Activated CD8-positive, alpha-beta T cell treated with anti-CD3 and anti-CD28 coated beads for 36 hours (primary cell): Measurements from ENCODE around the gene SLMAP. TPM values are rescaled to one million over a fixed set of nuclear protein-coding genes. Genes with fewer than 3 reads are reported as not detected.

Experiments used
- ATAC-seq: fragments of 200-7000 bp; cut with Tn5 transposase; one replicate; pipeline ENCODE4 v1.10.0; 2021; ENCODE audit warnings: mild to moderate bottlenecking, moderate library complexity
- CTCF ChIA-PET: fragments of 350-600 bp; sonication (Branson Sonifier 250); formaldehyde crosslinking; loops from one replicate; lab custom pipeline; 2021; ENCODE audit warnings: antibody characterized with exemption; lab: Charles Lee
- POLR2A ChIA-PET: fragments of 350-600 bp; sonication (Branson Sonifier 250); formaldehyde crosslinking; loops from one replicate; lab custom pipeline; 2021; ENCODE audit warnings: antibody characterized with exemption; lab: Charles Lee
- DNase-seq: peaks from one replicate; pipeline ENCODE4 v3.0.0-alpha.2; 2020
- H3K27ac Mint-ChIP-seq: one replicate; pipeline ENCODE4 v1.8.0; 2021; ENCODE audit warnings: mild to moderate bottlenecking, mixed read lengths
- H3K27me3 Mint-ChIP-seq: one replicate; pipeline ENCODE4 v1.8.0; 2021; ENCODE audit warnings: mixed read lengths
- H3K36me3 Mint-ChIP-seq: one replicate; pipeline ENCODE4 v1.8.0; 2021; ENCODE audit warnings: low read depth, mixed read lengths
- H3K4me1 Mint-ChIP-seq: one replicate; pipeline ENCODE4 v1.8.0; 2021; ENCODE audit warnings: low read depth, mixed read lengths
- H3K4me3 Mint-ChIP-seq: one replicate; pipeline ENCODE4 v1.8.0; 2021; ENCODE audit warnings: mild to moderate bottlenecking, moderate library complexity, mixed read lengths
- H3K9me3 Mint-ChIP-seq: one replicate; pipeline ENCODE4 v1.8.0; 2021; ENCODE audit warnings: mixed read lengths
- CTCF ChIP-seq: fragments of 200-600 bp; IDR thresholded peaks from one replicate; pipeline ENCODE4 v1.8.0; 2022; ENCODE audit warnings: antibody characterized with exemption, mild to moderate bottlenecking
- intact Hi-C: fragments of 100-400 bp; cut with micrococcal nuclease; formaldehyde crosslinking; loops from one replicate; pipeline ENCODE4 v1.10.0; 2022
- total RNA-seq, 2 experiments: library from RNA; stranded (reverse); gene quantifications; one replicate each; pipeline ENCODE4 v1.2.3, GENCODE V29; 2021

Gene SLMAP
- total RNA-seq, 2 experiments from 2014 or later = 45.8 to 47.3 TPM

GRCh38 chr3:57937092-57937491 lies 181.0 kb downstream of the SLMAP start:
- no peaks in the 10 kb centered on the region for H3K27me3 Mint-ChIP-seq
- no peak overlapping the region for H3K27ac Mint-ChIP-seq
- peaks cover 3% of the 10 kb centered on the region for H3K36me3 Mint-ChIP-seq
- DNase-seq = no peak
- ChIA-PET CTCF (interaction anchor here (0.6 kb wide), 1 partner anchor 920 kb away, joined by 3 read pairs; no protein-coding TSS in a partner anchor), POLR2A (no interaction called here)
- no peak overlapping the region for H3K4me3 Mint-ChIP-seq
- no peaks in the 10 kb centered on the region for H3K4me1 Mint-ChIP-seq
- ATAC-seq = no peak
- no peak for TF ChIP-seq CTCF
- intact Hi-C loops = no loop called here
- peaks cover 5% of the 10 kb centered on the region for H3K9me3 Mint-ChIP-seq

- intact Hi-C loops = no loop called here
- ChIA-PET CTCF (interaction anchor here (1.5 kb wide), 1 partner anchor 12 kb away, joined by 3 read pairs; no protein-coding TSS in a partner anchor), POLR2A (no interaction called here)
- H3K4me1 Mint-ChIP-seq = no peaks in the 10 kb centered on the region
- no peak overlapping the region for H3K4me3 Mint-ChIP-seq
- ATAC-seq = no peak
- no peak for TF ChIP-seq CTCF
- no peak for DNase-seq
- H3K36me3 Mint-ChIP-seq = no peaks in the 10 kb centered on the region
- H3K27ac Mint-ChIP-seq = no peak overlapping the region
- H3K27me3 Mint-ChIP-seq = no peaks in the 10 kb centered on the region
- H3K9me3 Mint-ChIP-seq = peaks cover 5% of the 10 kb centered on the region
Measured at GRCh38 chr3:57939775-57940174, 183.7 kb downstream of the SLMAP start.

- no peaks in the 10 kb centered on the region for H3K36me3 Mint-ChIP-seq
- ChIA-PET POLR2A (no interaction called here), CTCF (interaction anchor here (1.1 kb wide), 1 partner anchor 235 kb away, joined by 6 read pairs; no protein-coding TSS in a partner anchor)
- no peak overlapping the region for H3K4me3 Mint-ChIP-seq
- intact Hi-C loops = no loop called here
- DNase-seq = no peak
- H3K4me1 Mint-ChIP-seq = no peaks in the 10 kb centered on the region
- peaks cover 5% of the 10 kb centered on the region for H3K9me3 Mint-ChIP-seq
- no peaks in the 10 kb centered on the region for H3K27me3 Mint-ChIP-seq
- no peak for TF ChIP-seq CTCF
- no peak overlapping the region for H3K27ac Mint-ChIP-seq
- ATAC-seq = no peak
Measured at GRCh38 chr3:57942388-57942787, 186.3 kb downstream of the SLMAP start.

GRCh38 chr3:57942872-57943283 lies 186.8 kb downstream of the SLMAP start:
- no peaks in the 10 kb centered on the region for H3K27me3 Mint-ChIP-seq
- no peak overlapping the region for H3K27ac Mint-ChIP-seq
- H3K4me1 Mint-ChIP-seq = no peaks in the 10 kb centered on the region
- intact Hi-C loops = no loop called here
- peaks cover 5% of the 10 kb centered on the region for H3K9me3 Mint-ChIP-seq
- H3K36me3 Mint-ChIP-seq = no peaks in the 10 kb centered on the region
- ChIA-PET CTCF (no interaction called here), POLR2A (no interaction called here)
- ATAC-seq = no peak
- H3K4me3 Mint-ChIP-seq = no peak overlapping the region
- TF ChIP-seq CTCF = no peak
- DNase-seq = no peak

- H3K36me3 Mint-ChIP-seq = no peaks in the 10 kb centered on the region
- no peak overlapping the region for H3K27ac Mint-ChIP-seq
- DNase-seq = no peak
- H3K27me3 Mint-ChIP-seq = no peaks in the 10 kb centered on the region
- peaks cover 5% of the 10 kb centered on the region for H3K9me3 Mint-ChIP-seq
- intact Hi-C loops = no loop called here
- no peak for TF ChIP-seq CTCF
- ATAC-seq = no peak
- ChIA-PET POLR2A (no interaction called here), CTCF (no interaction called here)
- no peaks in the 10 kb centered on the region for H3K4me1 Mint-ChIP-seq
- H3K4me3 Mint-ChIP-seq = no peak overlapping the region
Measured at GRCh38 chr3:57943525-57944495, 187.7 kb downstream of the SLMAP start.
